HFF-Myc (cell line): ENCODE measurements around the gene TBX10.
"Not testable (repeated sequence)": the region's sequence is repeated elsewhere in the genome, so short reads cannot be mapped to it uniquely, and the experiment has no call there.

ENCODE experiments used
- DNase-seq: peaks from one replicate; pipeline ENCODE4 v3.0.0-alpha.2; 2011; ENCODE audit warnings: low read depth; ENCODE audit errors: extremely low read depth
- H3K4me3 ChIP-seq: replicated peaks from 2 replicates; pipeline ENCODE4 v1.5.1; 2011; ENCODE audit warnings: low read depth, mild to moderate bottlenecking, control low read depth, low read length
- TF ChIP-seq, protein P1 (sequence below): IDR thresholded peaks from 2 replicates; pipeline ENCODE4 v1.5.1; 2012; ENCODE audit warnings: mild to moderate bottlenecking, low read depth, low read length, control low read depth; ENCODE audit errors: missing control alignments

The TBX10 gene

DNA sequence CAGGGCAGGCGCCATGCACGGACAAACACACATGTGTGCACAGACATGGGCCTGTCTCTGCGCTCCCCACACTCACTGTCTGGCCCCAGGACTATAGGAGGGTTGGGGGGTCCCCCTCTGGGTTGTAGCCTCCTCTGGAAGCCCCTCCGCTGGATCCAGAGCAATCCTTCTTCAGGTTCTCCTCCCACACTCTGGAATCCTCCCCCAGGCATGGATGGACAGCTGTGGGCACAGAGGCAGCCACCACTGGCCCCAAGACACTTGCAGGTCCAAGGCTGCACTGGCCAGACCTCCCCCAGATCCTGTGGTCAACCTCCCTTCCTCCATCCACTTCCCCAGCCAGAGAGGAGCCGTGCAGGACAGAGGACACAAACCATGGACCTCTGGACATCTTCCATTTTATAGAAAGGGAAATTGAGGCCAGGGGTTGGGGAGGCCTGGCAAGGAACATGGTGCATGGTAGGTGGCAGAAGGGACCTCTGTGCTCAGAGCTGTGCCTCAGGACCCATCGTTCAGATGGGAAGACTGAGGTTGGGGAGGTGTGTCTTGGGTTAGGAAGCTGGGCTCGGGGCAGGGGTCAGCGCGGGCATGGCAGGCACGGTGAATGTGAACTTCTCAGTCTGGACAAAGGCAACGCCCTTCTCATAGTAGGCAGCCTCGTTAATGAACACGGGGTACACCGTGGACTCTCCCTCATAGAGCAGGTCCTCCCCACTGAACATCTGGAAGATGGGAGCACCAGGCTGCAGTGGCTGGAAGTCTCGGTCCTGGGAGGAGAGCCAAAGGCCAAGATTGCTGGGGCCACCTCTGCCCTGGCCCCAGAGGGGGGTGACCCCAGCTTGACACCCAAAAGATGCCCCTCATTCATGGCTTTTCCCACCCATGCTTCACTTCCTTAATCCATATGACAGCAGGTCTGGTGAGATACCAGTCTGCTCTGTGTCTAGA, 2.9 kb upstream of the TBX10 start:
- no peak for DNase-seq
- no peak overlapping the region for H3K4me3 ChIP-seq
- TF ChIP-seq, protein P1, sequence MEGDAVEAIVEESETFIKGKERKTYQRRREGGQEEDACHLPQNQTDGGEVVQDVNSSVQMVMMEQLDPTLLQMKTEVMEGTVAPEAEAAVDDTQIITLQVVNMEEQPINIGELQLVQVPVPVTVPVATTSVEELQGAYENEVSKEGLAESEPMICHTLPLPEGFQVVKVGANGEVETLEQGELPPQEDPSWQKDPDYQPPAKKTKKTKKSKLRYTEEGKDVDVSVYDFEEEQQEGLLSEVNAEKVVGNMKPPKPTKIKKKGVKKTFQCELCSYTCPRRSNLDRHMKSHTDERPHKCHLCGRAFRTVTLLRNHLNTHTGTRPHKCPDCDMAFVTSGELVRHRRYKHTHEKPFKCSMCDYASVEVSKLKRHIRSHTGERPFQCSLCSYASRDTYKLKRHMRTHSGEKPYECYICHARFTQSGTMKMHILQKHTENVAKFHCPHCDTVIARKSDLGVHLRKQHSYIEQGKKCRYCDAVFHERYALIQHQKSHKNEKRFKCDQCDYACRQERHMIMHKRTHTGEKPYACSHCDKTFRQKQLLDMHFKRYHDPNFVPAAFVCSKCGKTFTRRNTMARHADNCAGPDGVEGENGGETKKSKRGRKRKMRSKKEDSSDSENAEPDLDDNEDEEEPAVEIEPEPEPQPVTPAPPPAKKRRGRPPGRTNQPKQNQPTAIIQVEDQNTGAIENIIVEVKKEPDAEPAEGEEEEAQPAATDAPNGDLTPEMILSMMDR = no peak

DNA sequence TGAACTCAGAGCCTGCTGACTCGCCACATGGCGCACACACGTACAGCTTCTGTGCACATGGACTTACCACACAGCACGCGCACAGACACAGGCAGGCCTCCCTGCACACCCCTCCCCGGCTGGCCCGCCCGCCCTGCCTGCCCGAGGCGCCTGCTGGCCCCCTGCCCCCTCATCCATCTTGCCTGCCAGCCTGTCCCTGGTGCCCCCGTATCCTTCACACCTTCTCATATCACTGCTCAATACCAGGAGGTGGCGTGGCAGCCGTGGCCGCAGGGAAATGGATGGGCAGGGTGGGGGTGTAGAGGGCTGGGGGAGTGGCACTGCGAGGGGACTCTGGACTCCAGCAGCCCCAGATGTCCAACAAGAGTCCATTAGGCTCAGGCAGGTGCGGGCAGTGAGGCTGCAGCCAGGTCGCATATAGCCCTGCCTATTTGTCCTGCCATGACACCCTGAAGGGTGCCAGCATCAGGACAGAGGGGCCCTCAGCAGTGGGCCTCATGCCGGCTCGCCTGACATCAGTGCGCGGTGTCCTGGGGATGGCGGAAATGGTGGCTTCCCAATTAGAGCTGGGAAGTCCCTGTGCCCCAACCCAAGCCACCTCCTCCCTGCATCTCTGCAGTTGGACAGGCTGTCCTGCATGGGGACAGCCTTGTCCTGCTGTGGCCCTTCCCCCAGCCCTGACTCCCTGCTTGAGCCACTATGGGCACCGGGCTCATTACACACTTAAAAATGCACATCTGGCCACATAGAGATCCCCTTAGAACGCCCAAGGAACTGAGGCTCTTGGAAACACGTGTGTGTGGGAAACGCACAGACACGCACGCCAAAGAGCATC, 2.0 kb upstream of the TBX10 start:
- DNase-seq = no peak
- TF ChIP-seq, protein P1 = no peak
- no peak overlapping the region for H3K4me3 ChIP-seq

DNA sequence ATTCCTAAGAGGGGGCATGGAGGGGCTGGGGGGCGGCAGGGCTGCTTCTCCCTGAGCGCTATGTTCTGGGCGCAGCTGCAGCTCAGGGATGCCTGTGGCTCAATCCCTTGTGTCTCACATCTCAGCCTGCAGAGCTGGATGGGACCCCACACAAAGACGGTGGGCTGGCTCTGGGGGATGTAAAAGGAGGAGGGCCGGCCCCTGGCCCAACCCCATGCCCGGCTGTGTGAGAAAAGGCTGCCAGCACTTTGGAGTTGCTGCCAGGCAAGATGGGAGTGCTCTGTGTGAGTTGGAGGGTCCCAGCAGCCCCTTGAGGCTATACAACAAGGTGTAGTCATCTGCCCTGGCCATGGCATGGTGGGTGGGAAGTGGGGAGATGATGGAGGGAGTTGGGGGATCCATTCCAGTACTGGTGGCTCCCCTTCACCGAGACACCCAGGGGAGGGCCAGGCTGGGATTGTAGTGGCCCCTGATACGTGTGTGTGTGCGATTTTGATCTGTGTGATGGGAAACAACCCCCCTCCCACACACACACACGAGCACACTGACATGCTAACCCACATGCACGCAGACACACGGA, 1.3 kb upstream of the TBX10 start:
- TF ChIP-seq, protein P1 = no peak
- no peak for DNase-seq
- H3K4me3 ChIP-seq = no peak overlapping the region

GRCh38 chr11:67640021-67640757, 626 bp upstream of the TBX10 start:
- TF ChIP-seq, protein P1 = peak; percentile 64
- DNase-seq = no peak
- H3K4me3 ChIP-seq = no peak overlapping the region

DNA sequence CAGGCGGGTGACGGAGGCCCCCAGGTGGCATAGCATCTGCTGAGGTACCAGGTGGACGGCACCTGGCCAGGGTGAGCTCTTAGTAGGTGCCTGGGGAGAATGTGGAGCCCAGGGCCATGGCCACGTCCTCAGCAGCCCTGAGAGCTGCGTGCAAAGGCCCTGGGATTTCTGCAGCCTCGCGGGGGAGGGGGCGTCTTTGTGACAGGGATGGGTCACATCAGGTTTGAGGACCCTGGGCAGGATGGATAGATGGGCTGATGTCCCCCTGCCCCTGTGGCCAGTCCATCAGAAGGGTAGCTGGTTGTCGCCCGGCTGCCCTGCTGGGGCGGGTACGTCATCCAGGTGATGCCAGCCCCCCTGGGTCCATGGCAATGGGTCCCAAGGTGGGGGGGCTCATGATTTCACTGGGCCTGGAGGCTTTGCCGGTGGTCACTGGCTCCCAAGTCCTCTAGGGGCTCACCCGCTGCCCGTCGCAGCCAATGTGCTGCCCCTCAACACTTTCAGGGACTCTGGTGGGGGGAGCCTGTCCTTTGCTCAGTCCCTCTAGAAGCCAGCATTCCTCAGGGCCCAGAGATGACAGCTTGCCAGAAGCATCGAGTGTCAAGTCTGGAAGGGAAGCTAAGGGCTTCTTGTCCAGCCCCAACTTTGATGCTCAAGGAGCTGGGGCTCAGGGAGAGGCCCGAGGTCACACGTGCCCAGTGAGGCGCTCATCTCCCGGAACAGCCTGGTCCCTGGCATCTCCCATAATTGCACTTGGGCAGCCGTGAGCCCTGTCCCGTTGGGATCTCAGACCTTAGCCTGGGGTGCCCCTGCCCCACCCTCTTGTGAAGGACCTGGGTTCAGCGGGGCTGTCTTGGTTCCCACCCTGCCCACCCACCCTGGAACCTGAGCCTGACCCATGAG, 777 bp downstream of the TBX10 start:
- H3K4me3 ChIP-seq = no peak overlapping the region
- TF ChIP-seq, protein P1 = no peak
- no peak for DNase-seq

DNA sequence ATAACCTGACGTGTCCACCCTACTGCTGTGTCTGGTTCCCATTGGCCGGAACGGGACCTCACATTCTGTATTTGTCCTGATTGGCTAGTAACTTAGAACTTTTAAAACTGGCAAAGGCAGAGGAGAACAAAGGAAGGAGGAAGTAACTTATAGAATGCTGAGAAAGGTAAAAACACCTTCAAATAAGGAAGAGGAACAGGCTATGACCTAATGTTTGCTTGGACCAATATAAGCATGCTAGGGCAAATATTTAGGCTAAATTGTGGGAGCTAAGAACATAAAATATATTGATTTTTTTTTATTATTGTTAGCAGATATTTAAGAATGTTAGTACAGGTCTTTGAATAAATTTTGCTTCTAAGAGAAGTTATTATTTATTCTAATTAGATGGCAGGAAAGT, 2.1 kb downstream of the TBX10 start:
- DNase-seq, H3K4me3 ChIP-seq: not testable (repeated sequence)
